HepG2 (cell line): ENCODE measurements around the gene SMAD3. TPM values are rescaled to one million over a fixed set of nuclear protein-coding genes. Genes with fewer than 3 reads are reported as not detected.

Experiments used
- ATAC-seq: fragments of 200-7000 bp; cut with Tn5 transposase; 3 replicates; pipeline ENCODE4 v1.9.1; 2020; ENCODE audit warnings: mild to moderate bottlenecking, moderate library complexity
- BruUV-seq: library from RNA; stranded (reverse); fragments of 400-500 nt; replicated peaks from 2 replicates; lab custom pipeline; 2021; lab: Mats Ljungman, UMichigan
- CTCF ChIA-PET: fragments of 300-600 bp; formaldehyde crosslinking; extraction: SDS; loops from one replicate; lab custom pipeline; 2021; ENCODE audit warnings: low total read pairs, inconsistent platforms, low intra/inter-chr PET ratio; lab: Yijun Ruan, JAX
- POLR2A ChIA-PET: fragments of 350-600 bp; sonication (Branson Sonifier 250); formaldehyde crosslinking; loops from one replicate; lab custom pipeline; 2020; ENCODE audit warnings: antibody characterized with exemption, inconsistent platforms; lab: Yijun Ruan, JAX
- DNase-seq: peaks from one replicate; pipeline ENCODE4 v3.0.0-alpha.2; 2015; ENCODE audit warnings: low spot score
- FAIRE-seq: peaks from 3 replicates; lab custom pipeline; 2011; peaks lifted over from hg19 to GRCh38; lab: Jason Lieb, UNC
- H2AFZ ChIP-seq: one replicate; pipeline ENCODE4 v1.6.1; 2011; ENCODE audit warnings: low read length, inconsistent platforms
- H3K27ac ChIP-seq: fragments of 300-600 bp; 3 replicates; pipeline ENCODE4 v1.8.0; 2011; ENCODE audit warnings: mixed run types, mild to moderate bottlenecking, mixed read lengths, low read length, inconsistent platforms; ENCODE audit not compliant: insufficient read depth; ENCODE audit errors: extremely low read length
- H3K27me3 ChIP-seq, 2 experiments: fragments of 200-600 bp in 1 of 2; 2 replicates in 1 of 2; 3 replicates in 1 of 2; pipeline versions ENCODE4 v1.6.0 to v1.8.0; 2011; ENCODE audit warnings: low read length in 2 of 2, mild to moderate bottlenecking in 2 of 2, moderate library complexity in 2 of 2, inconsistent platforms in 1 of 2; ENCODE audit not compliant: insufficient read depth in 2 of 2, control insufficient read depth in 1 of 2
- H3K36me3 ChIP-seq, 2 experiments: fragments of 200-600 bp in 1 of 2; replicated peaks in 1 of 2; 2 replicates in 1 of 2; 3 replicates in 1 of 2; pipeline versions ENCODE4 v1.5.1 to v1.8.0; 2011; ENCODE audit warnings: low read length in 2 of 2, inconsistent platforms in 1 of 2; ENCODE audit not compliant: insufficient read depth in 2 of 2, control insufficient read depth in 1 of 2
- H3K4me1 ChIP-seq: 2 replicates; pipeline ENCODE4 v1.5.1; 2012; ENCODE audit warnings: low read length, inconsistent platforms; ENCODE audit not compliant: insufficient read depth
- H3K4me2 ChIP-seq: 2 replicates; pipeline ENCODE4 v1.6.0; 2011; ENCODE audit warnings: low read depth, low read length, inconsistent platforms
- H3K4me3 ChIP-seq, 3 experiments: fragments of 200-600 bp in 1 of 3; sonication (generic), shearing (Covaris generic) in 1 of 3; replicated peaks in 1 of 3; 2 replicates each; pipeline ENCODE4 v1.5.1; 2011 to 2016; ENCODE audit warnings: low read length in 3 of 3, inconsistent platforms in 2 of 3, low read depth in 2 of 3, mild to moderate bottlenecking in 2 of 3, control low read depth in 1 of 3, mixed read lengths in 1 of 3; ENCODE audit not compliant: insufficient read depth in 1 of 3
- H3K79me2 ChIP-seq: one replicate; pipeline ENCODE4 v1.6.1; 2011; ENCODE audit warnings: low read length, inconsistent platforms; ENCODE audit not compliant: insufficient read depth
- H3K9ac ChIP-seq: 2 replicates; pipeline ENCODE4 v1.6.0; 2011; ENCODE audit warnings: mild to moderate bottlenecking, low read depth, low read length, inconsistent platforms; ENCODE audit not compliant: insufficient read depth
- H3K9me3 ChIP-seq: 2 replicates; pipeline ENCODE4 v1.5.1; 2012; ENCODE audit warnings: mild to moderate bottlenecking, low read length
- H4K20me1 ChIP-seq: 2 replicates; pipeline ENCODE4 v1.6.0; 2011; ENCODE audit warnings: inconsistent platforms, mild to moderate bottlenecking, low read length, moderate library complexity; ENCODE audit not compliant: insufficient read depth
- AGO2 ChIP-seq: fragments of 200-400 bp; formaldehyde crosslinking; optimal IDR thresholded peaks from 2 replicates; pipeline ENCODE3; 2017; ENCODE audit warnings: mild to moderate bottlenecking, low read depth, low read length, moderate library complexity
- CSRNP1 ChIP-seq: sonication (generic); formaldehyde crosslinking; IDR thresholded peaks from 2 replicates; pipeline ENCODE4 v1.8.1; 2023; ENCODE audit warnings: mild to moderate bottlenecking, missing genetic modification reagents
- KDM2A ChIP-seq: sonication (generic); formaldehyde crosslinking; IDR thresholded peaks from 2 replicates; pipeline ENCODE4 v1.4.0; 2020; ENCODE audit warnings: low read depth, missing genetic modification reagents, borderline replicate concordance
- MLX ChIP-seq: IDR thresholded peaks from 2 replicates; pipeline ENCODE4 v1.6.1; 2016
- PATZ1 ChIP-seq: sonication (generic); formaldehyde crosslinking; IDR thresholded peaks from 2 replicates; pipeline ENCODE4 v1.4.0; 2020; ENCODE audit warnings: missing genetic modification reagents
- ZBTB1 ChIP-seq: sonication (generic); formaldehyde crosslinking; IDR thresholded peaks from 2 replicates; pipeline ENCODE4 v1.4.0; 2020; ENCODE audit warnings: missing genetic modification reagents, borderline replicate concordance
- ZMYM4 ChIP-seq: sonication (generic); formaldehyde crosslinking; IDR thresholded peaks from 2 replicates; pipeline ENCODE4 v1.8.1; 2023; ENCODE audit warnings: mild to moderate bottlenecking, missing genetic modification reagents
- ZNF124 ChIP-seq: sonication (generic); formaldehyde crosslinking; IDR thresholded peaks from 2 replicates; pipeline ENCODE4 v1.4.0; 2020; ENCODE audit warnings: missing genetic modification reagents
- ZNF543 ChIP-seq: sonication (generic); formaldehyde crosslinking; IDR thresholded peaks from 2 replicates; pipeline ENCODE4 v1.4.0; 2020; ENCODE audit warnings: mild to moderate bottlenecking, missing genetic modification reagents
- ZNF570 ChIP-seq: sonication (generic); formaldehyde crosslinking; IDR thresholded peaks from 2 replicates; pipeline ENCODE4 v1.4.0; 2020; ENCODE audit warnings: mild to moderate bottlenecking, missing genetic modification reagents, borderline replicate concordance
- ZNF775 ChIP-seq: sonication (generic); formaldehyde crosslinking; IDR thresholded peaks from 2 replicates; pipeline ENCODE4 v1.4.0; 2020; ENCODE audit warnings: missing genetic modification reagents, mild to moderate bottlenecking, moderate library complexity, borderline replicate concordance
- ZZZ3 ChIP-seq: sonication (generic); formaldehyde crosslinking; IDR thresholded peaks from 2 replicates; pipeline ENCODE4 v1.4.0; 2020; ENCODE audit warnings: missing genetic modification reagents, mild to moderate bottlenecking, borderline replicate concordance
- WGBS: methylation state at CpG from one replicate; pipeline ENCODE4 v1.1.6; 2017; ENCODE audit warnings: low lambda C conversion rate; 5-methylcytosine and 5-hydroxymethylcytosine counted together
- in situ Hi-C: cut with HindIII; loops from 2 replicates; pipeline ENCODE4 v1.10.0; 2017; ENCODE audit warnings: low pct_unique_long_range_greater_than_20kb; ENCODE audit not compliant: extremely low pct_ligation_motif_present
- intact Hi-C: fragments of 100-400 bp; cut with micrococcal nuclease; formaldehyde crosslinking; loops from one replicate; pipeline ENCODE4 v1.10.0; 2022; ENCODE audit not compliant: unreplicated experiment
- polyA plus RNA-seq, 8 experiments: library from polyadenylated mRNA; depleted of rRNA in 3 of 8; stranded (reverse) in 7 of 8; unstranded in 1 of 8; fragments of >200 nt; fragmentation: Illumina TruSeq in 4 of 8; extraction: Trizol in 4 of 8; gene quantifications; 2 replicates each; pipeline versions ENCODE4 v1.2.1 to v1.2.3, GENCODE V29; 2011 to 2016; ENCODE audit warnings: low read depth in 4 of 8, missing spikeins in 1 of 8, mixed read lengths in 1 of 8; ENCODE audit not compliant: insufficient read depth in 1 of 8
- total RNA-seq, 5 experiments: library from RNA; depleted of rRNA; stranded (reverse); fragments of >200 nt; fragmentation: Illumina TruSeq; extraction: Trizol; gene quantifications; 2 replicates each; pipeline ENCODE4 v1.2.3, GENCODE V29; 2016; ENCODE audit warnings: low read depth in 1 of 5
- TF ChIP-seq, protein P1 (sequence below): sonication (generic); formaldehyde crosslinking; IDR thresholded peaks from 2 replicates; pipeline ENCODE4 v1.4.0; 2020; ENCODE audit warnings: mild to moderate bottlenecking, missing genetic modification reagents

Gene SMAD3
- total and polyA plus RNA-seq, 2 of the 13 experiments (the other 11 are each of a cell fraction or from before 2014, with no cell fraction given): 8.6 to 56.3 TPM

DNA sequence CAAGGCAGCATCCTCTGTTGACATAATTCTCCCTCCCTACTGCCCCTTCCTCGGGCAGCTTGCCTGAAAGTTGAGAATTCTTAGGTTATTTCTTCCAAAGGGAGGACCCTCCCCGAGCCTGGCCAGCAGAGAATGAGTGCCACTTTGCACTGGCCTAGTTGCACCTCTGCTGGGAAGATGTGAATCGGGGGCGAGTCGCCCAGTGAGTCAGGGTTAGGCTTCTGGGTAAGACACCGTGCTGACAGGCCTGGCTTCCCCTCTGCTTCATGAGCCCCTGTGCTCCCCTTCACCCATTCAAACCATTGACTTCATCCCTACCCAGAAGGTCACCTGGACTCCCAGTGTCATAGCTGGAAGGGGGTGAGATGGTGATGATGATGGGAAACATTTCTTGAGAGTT lies 106.8 kb downstream of the SMAD3 start (continued):
- no peak for TF ChIP-seq CSRNP1 (CRISPR knock-in tag)
- TF ChIP-seq ZNF570 (CRISPR knock-in tag): no peak

GRCh38 chr15:67173005-67173404 lies 107.6 kb downstream of the SMAD3 start:
- no peak overlapping the region for H3K4me2 ChIP-seq
- no peak overlapping the region for H3K9ac ChIP-seq
- H2AFZ ChIP-seq: no peak overlapping the region
- H3K27me3 ChIP-seq: no peaks in the 10 kb centered on the region
- no peaks in the 10 kb centered on the region for H3K4me1 ChIP-seq
- 98% methylated on average over 7 of the region's 8 CpGs for WGBS
- no peaks in the 10 kb centered on the region for H4K20me1 ChIP-seq
- FAIRE-seq: no peak
- H3K4me3 ChIP-seq: no peak overlapping the region
- intact Hi-C loops (no loop called here), in situ Hi-C loops (no loop called here)
- POLR2A ChIA-PET: no interaction called here
- no peaks in the 10 kb centered on the region for H3K79me2 ChIP-seq
- no TSS peak for BruUV-seq
- CTCF ChIA-PET: no interaction called here
- TF ChIP-seq ZMYM4 (CRISPR knock-in tag) (no peak), KDM2A (CRISPR knock-in tag) (no peak), ZNF775 (CRISPR knock-in tag) (no peak), ZZZ3 (CRISPR knock-in tag) (no peak), ZNF543 (CRISPR knock-in tag) (no peak), ZBTB1 (no peak), PATZ1 (no peak), AGO2 (no peak), ZNF124 (no peak), MLX (no peak)
- TF ChIP-seq, protein P1, sequence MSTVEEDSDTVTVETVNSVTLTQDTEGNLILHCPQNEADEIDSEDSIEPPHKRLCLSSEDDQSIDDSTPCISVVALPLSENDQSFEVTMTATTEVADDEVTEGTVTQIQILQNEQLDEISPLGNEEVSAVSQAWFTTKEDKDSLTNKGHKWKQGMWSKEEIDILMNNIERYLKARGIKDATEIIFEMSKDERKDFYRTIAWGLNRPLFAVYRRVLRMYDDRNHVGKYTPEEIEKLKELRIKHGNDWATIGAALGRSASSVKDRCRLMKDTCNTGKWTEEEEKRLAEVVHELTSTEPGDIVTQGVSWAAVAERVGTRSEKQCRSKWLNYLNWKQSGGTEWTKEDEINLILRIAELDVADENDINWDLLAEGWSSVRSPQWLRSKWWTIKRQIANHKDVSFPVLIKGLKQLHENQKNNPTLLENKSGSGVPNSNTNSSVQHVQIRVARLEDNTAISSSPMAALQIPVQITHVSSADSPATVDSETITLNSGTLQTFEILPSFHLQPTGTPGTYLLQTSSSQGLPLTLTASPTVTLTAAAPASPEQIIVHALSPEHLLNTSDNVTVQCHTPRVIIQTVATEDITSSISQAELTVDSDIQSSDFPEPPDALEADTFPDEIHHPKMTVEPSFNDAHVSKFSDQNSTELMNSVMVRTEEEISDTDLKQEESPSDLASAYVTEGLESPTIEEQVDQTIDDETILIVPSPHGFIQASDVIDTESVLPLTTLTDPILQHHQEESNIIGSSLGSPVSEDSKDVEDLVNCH: no peak
- no peak for ATAC-seq
- H3K9me3 ChIP-seq: no peaks in the 10 kb centered on the region
- DNase-seq: no peak
- no peak overlapping the region for H3K27ac ChIP-seq
- H3K36me3 ChIP-seq: peaks cover 39 to 84% of the 10 kb centered on the region in 2 experiments
